Lower lobe of right lung (tissue), 2 donors: Measurements from ENCODE around the gene DAPK3. TPM values are rescaled to one million over a fixed set of nuclear protein-coding genes. Genes with fewer than 3 reads are reported as not detected.

Experiments
- ATAC-seq, 2 donors: fragments of 200-7000 bp; cut with Tn5 transposase; one replicate each; pipeline ENCODE4 v1.9.1; 2020 to 2022; ENCODE audit warnings: mild to moderate bottlenecking in 2 of 2, moderate library complexity in 2 of 2
- DNase-seq: peaks from one replicate; pipeline ENCODE4 v3.0.0-alpha.2; 2020
- H3K27ac ChIP-seq: fragments of 200-600 bp; one replicate; pipeline ENCODE4 v1.8.0; 2022
- H3K27me3 ChIP-seq: fragments of 200-600 bp; one replicate; pipeline ENCODE4 v1.8.0; 2022; ENCODE audit warnings: low read depth
- H3K36me3 ChIP-seq: fragments of 200-600 bp; one replicate; pipeline ENCODE4 v1.8.0; 2022; ENCODE audit warnings: mild to moderate bottlenecking
- H3K4me1 ChIP-seq: fragments of 200-600 bp; one replicate; pipeline ENCODE4 v1.8.0; 2022
- H3K4me3 ChIP-seq: fragments of 200-600 bp; one replicate; pipeline ENCODE4 v1.8.0; 2022; ENCODE audit warnings: mild to moderate bottlenecking
- H3K9me3 ChIP-seq: fragments of 200-600 bp; one replicate; pipeline ENCODE4 v1.8.0; 2022
- CTCF ChIP-seq: fragments of 200-600 bp; IDR thresholded peaks from one replicate; pipeline ENCODE4 v1.8.0; 2022; ENCODE audit warnings: antibody characterized with exemption, mild to moderate bottlenecking
- intact Hi-C: fragments of 100-400 bp; cut with DNase I; formaldehyde crosslinking; loops from one replicate; pipeline ENCODE4 v1.11.0; 2022
- microRNA-seq: library from miRNA; unstranded; fragments of <30 nt; microRNA quantifications from one replicate; pipeline ENCODE4 v1.2.0, GENCODE V29; 2020; ENCODE audit warnings: borderline number of aligned reads
- total RNA-seq: library from RNA; stranded (reverse); fragmentation: NEBNext Ultra II Directional; extraction: Animal tissue kit (Norgen Biotek cat#: 25700); gene quantifications from one replicate; pipeline ENCODE4 v1.2.1, GENCODE V29; 2021
- donor health status: DM: no; HTN: yes; CAD: no; lungs with severe emphysema.

Gene DAPK3
- total RNA-seq, 1 donor from 2014 or later = 50.5 TPM

- no peak for DNase-seq
- Histone ChIP-seq H3K9me3 (peaks cover 6% of the 10 kb centered on the region), H3K27ac (no peak overlapping the region), H3K27me3 (no peaks in the 10 kb centered on the region), H3K36me3 (no peaks in the 10 kb centered on the region), H3K4me1 (no peaks in the 10 kb centered on the region), H3K4me3 (no peak overlapping the region)
- intact Hi-C loops = no loop called here
- no peak for ATAC-seq
- no peak for TF ChIP-seq CTCF
These were observed 60.8 kb downstream of the DAPK3 start for GRCh38 chr19:3910105-3910504.

Small RNA genes lying within 50 kb of the gene (microRNA-seq; reads per million reads assigned to microRNA genes)
- gene MIR637 = not detected

Other genes with a start within 250 kb of the DAPK3 start
- gene APBA3, start 209.4 kb downstream of the DAPK3 start, total RNA-seq = 18.2 TPM
- 59.4 TPM for gene MRPL54, start 208.4 kb downstream of the DAPK3 start, total RNA-seq
- gene RAX2, start 198.9 kb downstream of the DAPK3 start, total RNA-seq = not detected
- 11.3 TPM for gene MATK, start 184.7 kb downstream of the DAPK3 start, total RNA-seq
- gene ZFR2, start 102.1 kb downstream of the DAPK3 start, total RNA-seq = 0.41 TPM
- gene ATCAY, start 90.4 kb downstream of the DAPK3 start, total RNA-seq = not detected
- gene NMRK2, start 38.0 kb downstream of the DAPK3 start, total RNA-seq = not detected
- 1,984 TPM for gene EEF2, start 14.4 kb upstream of the DAPK3 start, total RNA-seq
- gene PIAS4, start 36.6 kb upstream of the DAPK3 start, total RNA-seq = 27.6 TPM
- 51.9 TPM for gene ZBTB7A, start 95.8 kb upstream of the DAPK3 start, total RNA-seq
- 125 TPM for gene MAP2K2, start 153.0 kb upstream of the DAPK3 start, total RNA-seq
- not detected for gene CREB3L3, start 182.5 kb upstream of the DAPK3 start, total RNA-seq
- gene SIRT6, start 211.5 kb upstream of the DAPK3 start, total RNA-seq = 18.1 TPM
- gene ANKRD24, start 211.6 kb upstream of the DAPK3 start, total RNA-seq = 1.9 TPM